ENCODE results near the gene OR6B2. TPM values are rescaled to one million over a fixed set of nuclear protein-coding genes. Genes with fewer than 3 reads are reported as not detected.

OR6B2 gene
- total RNA-seq, 2 experiments from 2014 or later, result not detected

GRCh38 chr2:240055177-240055917, 25.1 kb upstream of the OR6B2 start:
- no peak overlapping the region for H3K4me2 ChIP-seq (ENCODE audit: low read length)
- H3K9me3 ChIP-seq (ENCODE audit: low read length), result no peaks in the 10 kb centered on the region
- H3K36me3 ChIP-seq (ENCODE audit: insufficient read depth, low read length), result no peaks in the 10 kb centered on the region
- intact Hi-C loops (cut with micrococcal nuclease; ENCODE audit: unreplicated experiment), result no loop called here
- H2AFZ ChIP-seq (ENCODE audit: low read length), result no peak overlapping the region
- no peak overlapping the region for H3K4me3 ChIP-seq (ENCODE audit: low read depth, low read length, poor library complexity, severe bottlenecking)
- H3K9me2 ChIP-seq (ENCODE audit: insufficient read depth, low read length), result no peaks in the 10 kb centered on the region
- no peak for DNase-seq (ENCODE audit: low spot score)
- POLR2A ChIA-PET, result no interaction called here
- no peak overlapping the region for H3K27ac ChIP-seq (ENCODE audit: low read depth, low read length, poor library complexity, severe bottlenecking)
- no peaks in the 10 kb centered on the region for H3K79me2 ChIP-seq (ENCODE audit: insufficient read depth, low read depth, low read length)
- no peak for TF ChIP-seq EZH2phosphoT487 (IDR thresholded peaks at IDR 0.05; ENCODE audit: borderline replicate concordance, low read depth, low read length)
- TF ChIP-seq CTCF (conservative IDR thresholded peaks at IDR 0.05; ENCODE audit: low read length), result no peak
- CTCF ChIA-PET (ENCODE audit: unreplicated experiment), result no interaction called here
- H4K20me1 ChIP-seq (ENCODE audit: insufficient read depth, low read length), result no peaks in the 10 kb centered on the region
- BruUV-seq (replicated peaks), result no TSS peak
- H3K4me1 ChIP-seq (ENCODE audit: insufficient read depth, low read length, poor library complexity, severe bottlenecking), result no peaks in the 10 kb centered on the region

- Histone ChIP-seq H3K36me3 (ENCODE audit: insufficient read depth, low read length) (no peaks in the 10 kb centered on the region), H3K9me2 (ENCODE audit: insufficient read depth, low read length) (no peaks in the 10 kb centered on the region), H3K9me3 (ENCODE audit: low read length) (no peaks in the 10 kb centered on the region), H3K4me3 (ENCODE audit: low read depth, low read length, poor library complexity, severe bottlenecking) (no peak within 1 kb of the TSS), H4K20me1 (ENCODE audit: insufficient read depth, low read length) (no peaks in the 10 kb centered on the region), H3K4me2 (ENCODE audit: low read length) (no peak within 1 kb of the TSS), H3K27ac (ENCODE audit: low read depth, low read length, poor library complexity, severe bottlenecking) (no peak within 1 kb of the TSS), H3K4me1 (ENCODE audit: insufficient read depth, low read length, poor library complexity, severe bottlenecking) (no peaks in the 10 kb centered on the region), H2AFZ (ENCODE audit: low read length) (no peak within 1 kb of the TSS), H3K79me2 (ENCODE audit: insufficient read depth, low read depth, low read length) (no peaks in the 10 kb centered on the region)
- TF ChIP-seq EZH2phosphoT487 (IDR thresholded peaks at IDR 0.05; ENCODE audit: borderline replicate concordance, low read depth, low read length) (no peak), CTCF (conservative IDR thresholded peaks at IDR 0.05; ENCODE audit: low read length) (no peak)
- CTCF ChIA-PET (ENCODE audit: unreplicated experiment), result no interaction called here
- DNase-seq (ENCODE audit: low spot score), result no peak
- intact Hi-C loops (cut with micrococcal nuclease; ENCODE audit: unreplicated experiment), result no loop called here
- POLR2A ChIA-PET, result no interaction called here
- BruUV-seq (replicated peaks), result no TSS peak
Measured at GRCh38 chr2:240053173-240054155, 23.2 kb upstream of the OR6B2 start, which contains the start of gene OR6B3. OR6B3 (minus strand) TSS chr2:240053521.

Measured in OCI-LY7 (cell line).